Renal pelvis (tissue), 4 donors: ENCODE data around the gene IL21R. TPM values are rescaled to one million over a fixed set of nuclear protein-coding genes. Genes with fewer than 3 reads are reported as not detected.

ENCODE experiments used
- DNase-seq: peaks from one replicate; pipeline ENCODE4 v3.0.0-alpha.2; 2013
- polyA plus RNA-seq, 3 donors: library from polyadenylated mRNA; unstranded; fragments of 120-200 nt; gene quantifications; one replicate each; pipeline ENCODE4 v1.2.1, GENCODE V29; 2013; ENCODE audit not compliant: insufficient read length in 3 of 3

IL21R gene
- polyA plus RNA-seq, 3 donors = 0.20 to 0.37 (median 0.29) TPM

DNA sequence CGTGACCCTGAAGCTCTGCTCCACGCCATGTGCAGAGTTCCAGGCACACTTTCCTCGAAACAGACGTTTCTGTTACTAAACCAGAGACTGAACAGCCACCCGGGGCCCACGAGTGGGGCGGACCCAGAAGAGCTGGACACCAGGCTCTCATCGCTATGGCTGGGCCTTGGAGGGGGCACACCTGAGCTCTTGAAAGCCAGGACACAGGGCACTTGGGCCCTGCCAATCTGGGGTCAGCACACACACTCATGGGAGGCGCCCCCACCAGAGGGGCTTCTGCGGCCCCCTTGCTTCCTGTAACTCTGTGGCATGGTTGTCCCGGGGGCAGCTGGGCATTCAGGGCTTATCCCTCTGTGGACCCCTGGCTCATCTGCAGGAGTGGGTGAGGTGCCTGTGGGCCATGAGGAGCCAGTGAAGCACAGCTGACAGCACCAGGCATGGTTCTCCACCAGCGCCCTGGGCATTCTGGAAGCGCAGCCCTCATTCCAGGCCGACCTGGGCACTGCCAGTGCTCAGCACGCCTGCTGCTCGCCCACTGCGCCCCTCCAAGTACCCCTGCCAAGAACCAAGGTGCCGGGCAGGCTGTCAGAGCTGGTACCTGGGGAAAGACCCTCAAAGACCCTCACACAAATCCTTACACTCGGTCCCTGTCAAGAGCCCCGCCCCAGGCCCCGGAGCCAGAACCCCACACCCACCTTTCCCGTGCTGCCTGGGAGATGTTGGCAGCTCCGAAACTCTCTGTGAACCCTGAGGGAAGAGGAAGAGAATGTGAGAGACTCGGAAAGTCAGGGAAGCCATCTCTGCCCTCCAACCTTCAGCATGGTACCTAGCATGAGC, 61.1 kb downstream of the IL21R start:
- DNase-seq = no peak

- DNase-seq = no peak
These were observed 62.0 kb downstream of the IL21R start for GRCh38 chr16:27463741-27464591.

DNA sequence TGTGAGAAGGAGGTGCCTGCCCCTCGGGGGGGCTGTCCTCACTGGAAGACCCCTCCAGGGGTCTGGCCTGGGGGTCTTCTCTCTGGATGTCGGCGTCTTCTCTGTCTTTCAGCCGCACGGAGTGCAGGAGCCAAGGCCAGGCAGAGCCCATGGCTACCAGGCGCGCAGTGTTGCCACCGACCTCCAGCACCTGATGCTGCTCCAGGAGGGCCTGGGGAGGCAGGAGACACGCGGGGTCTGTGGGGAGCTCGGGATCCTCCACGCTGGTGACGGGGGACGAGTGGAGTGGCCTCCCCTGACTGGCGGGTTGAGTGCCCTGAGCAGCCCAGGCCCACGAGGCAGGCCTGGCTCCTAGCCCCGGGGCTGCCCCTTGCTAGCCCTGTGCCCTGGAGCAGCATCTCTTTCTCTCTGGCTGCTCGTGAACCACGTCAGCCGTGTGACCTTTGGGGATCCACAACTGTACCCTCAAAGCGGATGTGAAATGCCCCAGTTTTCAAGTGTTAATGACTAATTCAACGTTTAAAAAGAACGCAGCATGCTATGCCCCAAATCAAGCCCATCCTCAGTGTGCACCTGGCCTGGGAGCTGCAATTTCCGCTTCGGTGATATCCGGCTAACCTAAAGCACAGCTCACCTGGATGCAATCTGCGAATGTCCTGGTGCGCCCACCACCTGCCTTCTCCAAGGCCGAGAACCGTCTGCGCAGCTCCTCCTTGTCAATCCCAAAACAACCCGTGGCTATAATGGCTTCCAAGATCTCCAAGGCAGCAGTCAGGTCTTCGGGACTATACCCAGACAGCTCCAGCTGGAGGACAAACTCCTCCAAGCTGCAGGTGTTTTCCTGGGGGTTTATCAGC, 62.9 kb downstream of the IL21R start:
- DNase-seq = no peak

DNA sequence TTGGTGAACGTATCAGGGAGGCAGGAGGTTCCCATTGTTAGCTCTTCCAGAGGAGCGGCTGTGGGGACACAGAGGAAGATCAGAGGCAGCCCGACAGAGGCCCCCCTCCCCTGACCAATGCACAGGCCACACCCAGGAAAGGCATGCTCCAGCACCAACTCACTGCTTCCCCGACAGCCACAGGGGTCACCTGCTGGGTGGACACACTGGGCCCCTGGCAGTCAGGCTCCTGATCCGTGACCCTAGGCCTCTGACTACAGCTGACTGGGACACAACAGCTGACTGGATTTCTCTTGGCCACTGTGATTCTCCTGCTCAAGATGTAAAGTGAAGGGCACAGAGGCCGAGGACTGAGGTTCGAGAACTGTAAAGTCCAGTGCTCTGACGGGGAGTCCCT, 63.5 kb downstream of the IL21R start:
- no peak for DNase-seq

GRCh38 chr16:27468941-27469531, 67.1 kb downstream of the IL21R start:
- no peak for DNase-seq

- no peak for DNase-seq
These were observed 68.8 kb downstream of the IL21R start for GRCh38 chr16:27470567-27471431.

DNA sequence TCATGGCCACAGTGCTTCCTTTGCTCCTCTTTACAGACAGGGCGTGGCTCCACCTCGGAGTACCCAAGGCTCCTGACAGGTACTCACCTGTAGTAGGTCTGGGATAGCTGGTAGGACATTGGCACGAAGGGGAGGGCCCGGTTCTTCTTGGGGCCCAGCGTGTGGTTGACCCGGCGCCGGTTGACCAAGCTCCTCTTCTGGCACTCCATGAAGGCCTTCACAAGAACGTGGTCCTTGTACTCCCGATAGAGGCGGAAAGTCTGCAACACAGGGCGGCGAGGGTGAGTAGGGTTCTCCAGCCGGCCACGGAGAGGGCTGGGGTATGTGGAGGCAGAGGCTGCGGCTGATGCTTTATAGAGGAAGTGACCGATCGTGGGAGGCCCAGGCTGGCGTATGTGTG, 69.7 kb downstream of the IL21R start:
- no peak for DNase-seq

- no peak for DNase-seq
These were observed 70.4 kb downstream of the IL21R start for GRCh38 chr16:27472091-27473020.

GRCh38 chr16:27473101-27473900, 71.3 kb downstream of the IL21R start:
- DNase-seq = no peak

DNA sequence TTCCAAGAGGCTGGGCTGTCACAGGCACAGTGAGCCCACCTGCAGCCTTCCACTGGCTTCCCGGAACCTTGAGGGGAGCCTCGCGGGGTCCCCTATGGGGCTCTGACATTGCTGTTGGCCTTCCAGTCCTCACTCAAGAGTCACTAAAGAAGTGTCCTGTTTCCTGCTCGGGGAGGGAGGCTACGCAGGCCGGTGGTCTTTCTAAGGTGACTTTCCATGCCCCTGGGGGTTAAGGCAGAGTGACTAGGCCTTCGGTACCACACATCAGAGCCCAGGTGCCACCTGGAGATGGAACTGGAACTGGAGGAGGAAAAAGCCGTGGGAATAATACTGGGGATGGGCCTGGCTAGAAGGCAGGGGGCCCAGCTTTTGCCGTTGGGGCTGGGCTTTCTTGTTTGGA, 72.1 kb downstream of the IL21R start:
- DNase-seq = no peak

DNA sequence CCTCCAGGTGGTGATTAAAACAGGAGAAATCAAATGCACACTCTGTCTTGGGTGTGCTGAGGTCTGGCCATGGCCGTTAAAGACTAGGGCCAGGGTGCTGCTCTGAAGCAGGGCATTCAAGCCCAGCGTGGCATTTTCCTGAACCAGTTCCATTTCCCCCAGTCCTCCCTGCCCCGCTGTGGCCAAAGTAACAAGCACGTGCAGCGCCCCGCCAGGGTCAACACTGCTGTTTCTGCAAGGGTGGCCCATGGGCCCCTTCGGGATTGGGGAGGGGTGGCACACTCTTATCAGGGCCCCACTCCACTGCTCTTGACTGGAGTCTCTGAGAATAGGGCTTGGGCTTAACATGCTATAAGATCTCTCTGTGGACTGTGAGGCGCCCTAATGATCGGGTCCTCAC, 72.9 kb downstream of the IL21R start:
- DNase-seq = no peak

GRCh38 chr16:27475561-27475960, 73.6 kb downstream of the IL21R start:
- no peak for DNase-seq

DNA sequence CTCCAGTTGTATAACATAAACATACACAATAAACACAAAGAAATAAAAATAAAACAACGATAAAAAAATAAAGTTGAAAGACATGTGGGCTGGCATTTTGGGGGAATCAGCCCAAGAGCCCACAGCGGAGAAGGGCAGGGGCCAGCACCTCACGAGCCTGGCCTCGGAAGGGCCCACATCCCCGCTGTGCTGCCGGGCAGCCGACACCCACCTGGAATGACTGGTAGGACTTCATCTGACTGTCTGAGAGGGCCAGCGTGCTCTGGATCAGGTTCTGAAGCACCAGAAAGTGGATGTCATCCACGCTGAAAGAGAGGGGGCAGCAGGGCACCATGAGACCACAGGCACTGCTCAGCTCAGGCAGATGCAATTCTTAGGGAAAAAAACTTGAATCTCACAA, 74.3 kb downstream of the IL21R start:
- no peak for DNase-seq

GRCh38 chr16:27480761-27481160, 78.8 kb downstream of the IL21R start:
- DNase-seq = no peak

DNA sequence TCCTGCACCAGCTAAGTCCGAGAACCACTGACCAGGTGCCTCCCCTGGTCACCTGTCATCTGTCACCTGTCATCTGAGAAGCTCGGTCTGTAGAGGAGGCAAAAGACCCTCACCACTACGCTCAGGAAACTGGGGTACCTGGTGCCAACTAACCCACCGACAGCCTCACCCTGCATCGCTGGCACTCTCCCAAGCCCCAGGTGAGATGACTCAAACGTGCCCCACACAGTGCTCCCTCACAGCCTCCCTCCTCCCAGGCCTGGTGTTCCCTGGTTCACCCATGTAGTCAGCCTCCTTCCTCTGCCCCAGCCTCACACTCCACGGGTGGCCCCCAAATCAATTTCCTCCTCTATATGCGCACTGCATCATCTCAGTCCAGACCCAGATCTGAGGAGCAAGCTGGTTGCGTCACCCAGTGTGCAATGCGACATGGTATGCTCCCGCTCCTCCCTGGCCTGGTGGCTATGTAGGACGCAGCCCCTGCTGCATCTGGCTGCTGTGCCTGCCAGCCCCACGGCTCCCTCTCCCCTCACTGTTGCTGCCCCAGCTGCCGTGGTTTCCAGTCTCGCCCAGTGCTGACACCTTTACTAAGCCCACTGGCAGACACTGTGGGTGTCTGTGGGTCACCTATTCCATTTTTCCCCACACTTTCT, 79.4 kb downstream of the IL21R start:
- DNase-seq = no peak

DNA sequence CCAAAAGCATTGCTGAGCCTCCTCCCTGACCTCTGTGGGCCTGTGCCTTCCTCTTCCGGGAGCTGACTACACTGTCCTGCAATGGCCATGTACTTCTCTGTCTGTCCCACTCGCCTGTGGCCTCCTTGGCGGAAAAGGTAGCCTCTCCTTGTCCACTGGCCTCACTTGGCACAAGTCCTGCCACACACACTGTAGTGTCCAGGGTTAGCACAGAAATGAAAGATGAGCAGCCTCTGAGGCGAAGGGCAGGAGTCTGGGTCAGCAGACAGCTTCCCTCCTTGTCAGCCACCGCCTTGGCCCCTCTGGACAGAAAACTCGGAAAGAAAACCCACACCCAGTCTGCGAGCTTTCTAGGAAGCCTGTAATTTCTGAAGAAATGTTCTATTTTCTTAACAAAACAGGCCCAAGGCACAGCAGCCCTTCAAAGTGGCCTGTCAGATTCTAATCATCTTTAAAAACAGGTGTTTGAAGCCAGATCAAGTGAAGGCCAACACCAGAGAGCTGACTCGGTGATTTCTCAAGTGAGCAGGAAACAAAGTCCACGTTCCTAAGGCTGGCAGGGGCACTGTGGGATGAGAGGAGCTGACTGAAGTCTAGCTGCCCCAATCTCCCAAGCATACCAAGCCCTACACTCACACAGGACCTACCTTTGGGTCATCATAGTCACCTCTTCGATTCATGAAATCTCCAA, 80.6 kb downstream of the IL21R start:
- no peak for DNase-seq

DNA sequence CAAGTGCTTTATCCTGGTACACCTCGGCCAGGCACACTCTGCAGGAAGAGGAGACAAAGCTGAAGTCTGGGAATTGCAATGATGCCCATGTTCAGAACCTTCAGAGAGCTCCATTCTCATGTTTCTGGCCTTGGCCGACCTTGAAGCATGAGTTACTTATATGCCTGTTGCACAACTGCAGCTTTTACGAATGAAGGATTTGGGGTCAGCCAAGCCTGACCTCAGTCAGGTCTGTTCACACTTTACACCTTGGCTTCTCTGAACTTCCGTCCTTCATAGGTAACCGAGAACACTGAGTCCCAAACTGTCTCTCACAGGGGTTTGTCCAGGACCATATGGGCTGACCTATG, 81.1 kb downstream of the IL21R start:
- no peak for DNase-seq

GRCh38 chr16:27483624-27484023, 81.7 kb downstream of the IL21R start:
- DNase-seq = no peak
